Esophagus muscularis mucosa (tissue), 4 donors: ENCODE results near the gene ANTKMT. TPM values are rescaled to one million over a fixed set of nuclear protein-coding genes. Genes with fewer than 3 reads are reported as not detected.

Source experiments
- DNase-seq: peaks from one replicate; pipeline ENCODE4 v3.0.0-alpha.2; 2017; ENCODE audit errors: extremely low spot score
- H3K27ac ChIP-seq, 4 donors: fragments of 200-600 bp; sonication (generic); replicated peaks in 1 of 4; 1 replicate in 3 of 4; 2 replicates in 1 of 4; pipeline ENCODE4 v1.5.1; 2016 to 2019; ENCODE audit warnings: mild to moderate bottlenecking in 1 of 4
- H3K27me3 ChIP-seq, 4 donors: fragments of 200-600 bp; sonication (generic); one replicate each; pipeline versions ENCODE4 v1.5.1 to v1.6.0; 2016 to 2019
- H3K36me3 ChIP-seq, 4 donors: fragments of 200-600 bp; sonication (generic); one replicate each; pipeline ENCODE4 v1.5.1; 2016 to 2019
- H3K4me1 ChIP-seq, 4 donors: fragments of 200-600 bp; sonication (generic); one replicate each; pipeline ENCODE4 v1.5.1; 2016 to 2019
- H3K4me3 ChIP-seq, 4 donors: fragments of 200-600 bp; sonication (generic); 1 replicate in 2 of 4; 2 replicates in 2 of 4; pipeline ENCODE4 v1.5.1; 2016 to 2019; ENCODE audit warnings: mild to moderate bottlenecking in 4 of 4, moderate library complexity in 1 of 4
- H3K9me3 ChIP-seq, 4 donors: fragments of 200-600 bp; sonication (generic); 1 replicate in 3 of 4; 2 replicates in 1 of 4; pipeline ENCODE4 v1.5.1; 2016 to 2019
- EP300 ChIP-seq: sonication (generic); formaldehyde crosslinking; IDR thresholded peaks from one replicate; pipeline ENCODE4 v1.6.1; 2017; ENCODE audit warnings: antibody characterized with exemption
- POLR2A ChIP-seq: fragments of 450-650 bp; IDR thresholded peaks from one replicate; pipeline ENCODE4 v1.6.1; 2017; ENCODE audit warnings: antibody characterized with exemption, moderate library complexity, mild to moderate bottlenecking, low read depth
- POLR2AphosphoS5 ChIP-seq, 2 donors: sonication (generic); formaldehyde crosslinking; IDR thresholded peaks; one replicate each; pipeline ENCODE4 v1.6.1; 2017; ENCODE audit warnings: antibody characterized with exemption in 2 of 2
- whole genome bisulfite sequencing: methylation state at CpG from one replicate; pipeline ENCODE4 v1.1.5; 2018; 5-methylcytosine and 5-hydroxymethylcytosine counted together
- intact Hi-C: fragments of 100-400 bp; cut with DNase I; formaldehyde crosslinking; loops from one replicate; pipeline ENCODE4 v1.15.1; 2023
- total RNA-seq, 4 donors: library from RNA; depleted of rRNA; stranded (reverse); fragments of >200 nt; gene quantifications; one replicate each; pipeline versions ENCODE4 v1.1.0 to v1.2.1, GENCODE V29; 2016
- TF ChIP-seq, protein P1 (sequence below), 3 experiments: fragments of 200-600 bp in 2 of 3; fragments of 450-650 bp in 1 of 3; sonication (generic) in 2 of 3; IDR thresholded peaks; one replicate each; pipeline ENCODE4 v1.5.1; 2017 to 2019; ENCODE audit warnings: antibody characterized with exemption in 3 of 3, mild to moderate bottlenecking in 2 of 3, moderate library complexity in 1 of 3

ANTKMT gene
- total RNA-seq, 4 donors from 2014 or later, result 26.5 to 48.6 (median 40.3) TPM

DNA sequence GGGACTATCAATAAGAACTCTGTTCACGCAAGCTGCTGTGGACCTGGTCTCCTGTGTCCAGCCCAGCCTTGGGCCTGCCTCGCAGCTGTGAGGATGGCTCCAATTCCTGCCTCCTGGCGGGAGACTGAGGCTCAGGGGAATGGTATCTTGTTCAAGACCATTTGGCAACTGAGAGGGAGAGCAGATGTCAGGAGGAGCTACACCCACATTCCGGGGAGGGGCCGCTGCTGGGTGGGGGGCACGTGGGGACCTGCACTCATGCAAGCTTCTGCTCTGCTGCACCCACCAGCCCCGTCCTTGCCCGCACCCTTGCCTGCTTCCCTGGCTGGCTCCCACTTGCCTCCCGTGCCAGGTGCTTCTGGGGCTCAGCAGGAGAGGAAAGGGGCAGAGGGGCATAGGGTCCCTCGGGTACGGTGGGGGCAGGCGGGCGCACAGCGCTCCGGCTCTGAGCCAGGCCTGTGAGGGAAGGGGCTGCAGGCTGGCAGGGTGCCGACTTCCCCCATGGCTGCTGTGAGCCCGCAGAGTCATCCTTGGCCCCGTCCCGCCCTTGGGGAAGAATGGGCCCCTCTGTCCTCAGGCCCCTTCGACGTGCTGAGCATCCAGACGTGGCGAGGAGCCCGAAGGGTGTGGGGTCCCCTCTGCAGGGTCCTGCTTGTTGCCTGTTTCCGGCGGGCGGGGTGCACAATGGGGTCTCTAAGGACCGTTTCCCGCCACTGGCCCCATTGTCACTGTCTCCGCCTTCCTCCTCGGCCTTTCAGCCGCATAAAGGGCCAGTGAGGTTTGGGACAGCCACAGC lies 3.3 kb upstream of the ANTKMT start:
- Histone ChIP-seq H3K9me3 (no peaks in the 10 kb centered on the region), H3K4me3 (no peak overlapping the region), H3K27ac (no peak overlapping the region), H3K4me1 (peaks cover 43 to 79% (median 67%) of the 10 kb centered on the region in 4 donors), H3K36me3 (peaks cover 0 to 10% (median 5%) of the 10 kb centered on the region in 4 donors), H3K27me3 (peaks cover 0 to 7% (median 0%) of the 10 kb centered on the region in 4 donors)
- TF ChIP-seq POLR2A (no peak), EP300 (no peak), POLR2AphosphoS5 (IDR thresholded peaks at IDR 0.05) (no peak)
- TF ChIP-seq, protein P1, sequence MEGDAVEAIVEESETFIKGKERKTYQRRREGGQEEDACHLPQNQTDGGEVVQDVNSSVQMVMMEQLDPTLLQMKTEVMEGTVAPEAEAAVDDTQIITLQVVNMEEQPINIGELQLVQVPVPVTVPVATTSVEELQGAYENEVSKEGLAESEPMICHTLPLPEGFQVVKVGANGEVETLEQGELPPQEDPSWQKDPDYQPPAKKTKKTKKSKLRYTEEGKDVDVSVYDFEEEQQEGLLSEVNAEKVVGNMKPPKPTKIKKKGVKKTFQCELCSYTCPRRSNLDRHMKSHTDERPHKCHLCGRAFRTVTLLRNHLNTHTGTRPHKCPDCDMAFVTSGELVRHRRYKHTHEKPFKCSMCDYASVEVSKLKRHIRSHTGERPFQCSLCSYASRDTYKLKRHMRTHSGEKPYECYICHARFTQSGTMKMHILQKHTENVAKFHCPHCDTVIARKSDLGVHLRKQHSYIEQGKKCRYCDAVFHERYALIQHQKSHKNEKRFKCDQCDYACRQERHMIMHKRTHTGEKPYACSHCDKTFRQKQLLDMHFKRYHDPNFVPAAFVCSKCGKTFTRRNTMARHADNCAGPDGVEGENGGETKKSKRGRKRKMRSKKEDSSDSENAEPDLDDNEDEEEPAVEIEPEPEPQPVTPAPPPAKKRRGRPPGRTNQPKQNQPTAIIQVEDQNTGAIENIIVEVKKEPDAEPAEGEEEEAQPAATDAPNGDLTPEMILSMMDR (IDR thresholded peaks at IDR 0.05), result no peak
- DNase-seq, result no peak
- WGBS, result 85% methylated on average over 9 of the region's 32 CpGs
- intact Hi-C loops, result no loop called here

- H3K9me3 ChIP-seq, result no peaks in the 10 kb centered on the region
- intact Hi-C loops, result no loop called here
- H3K4me3 ChIP-seq, result no peak overlapping the region
- H3K27me3 ChIP-seq, result peaks cover 0 to 7% (median 0%) of the 10 kb centered on the region in 4 donors
- peaks cover 0 to 10% (median 8%) of the 10 kb centered on the region in 4 donors for H3K36me3 ChIP-seq
- 88% methylated on average over 8 of the region's 9 CpGs for WGBS
- DNase-seq, result no peak
- H3K27ac ChIP-seq, result no peak overlapping the region
- peaks cover 43 to 78% (median 66%) of the 10 kb centered on the region in 4 donors for H3K4me1 ChIP-seq
- no peak for TF ChIP-seq EP300
- TF ChIP-seq, protein P1 (IDR thresholded peaks at IDR 0.05), result no peak
- TF ChIP-seq POLR2AphosphoS5 (IDR thresholded peaks at IDR 0.05), result no peak
- TF ChIP-seq POLR2A, result no peak
Observed at GRCh38 chr16:718389-718788, 2.6 kb upstream of the ANTKMT start.

DNA sequence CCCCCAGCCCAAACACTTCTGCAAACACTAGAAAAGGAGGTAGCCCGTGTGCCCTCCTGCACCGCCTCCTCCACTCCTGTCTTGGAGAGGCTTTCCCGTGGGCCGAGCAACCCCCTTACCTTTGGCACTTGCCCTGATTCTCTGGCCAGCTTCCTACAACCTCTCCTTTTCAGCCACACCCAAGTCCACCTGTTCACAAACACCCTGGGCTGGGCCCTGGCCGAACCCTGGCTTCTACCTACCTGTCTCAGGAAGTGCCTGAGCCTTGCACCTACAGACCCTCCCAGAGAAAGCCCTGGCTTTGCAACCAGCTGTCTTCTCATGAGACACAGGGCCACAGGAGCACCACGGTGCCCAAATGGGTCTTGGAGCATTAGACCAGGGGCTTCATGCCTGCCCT lies 2.0 kb upstream of the ANTKMT start:
- no peak overlapping the region for H3K27ac ChIP-seq
- peaks cover 0 to 4% (median 0%) of the 10 kb centered on the region in 4 donors for H3K27me3 ChIP-seq
- DNase-seq, result no peak
- intact Hi-C loops, result no loop called here
- H3K9me3 ChIP-seq, result no peaks in the 10 kb centered on the region
- TF ChIP-seq, protein P1 (IDR thresholded peaks at IDR 0.05), result no peak
- TF ChIP-seq EP300 (no peak), POLR2A (no peak), POLR2AphosphoS5 (IDR thresholded peaks at IDR 0.05) (no peak)
- peaks cover 43 to 77% (median 65%) of the 10 kb centered on the region in 4 donors for H3K4me1 ChIP-seq
- H3K4me3 ChIP-seq, result no peak overlapping the region
- 87% methylated on average over 5 of the region's 6 CpGs for WGBS
- H3K36me3 ChIP-seq, result peaks cover 0 to 10% (median 8%) of the 10 kb centered on the region in 4 donors

- H3K27ac ChIP-seq, result peak overlapping the region; percentile 81 to 94 (median 91)
- no peak for DNase-seq
Observed at GRCh38 chr16:719815-720446, 1.0 kb upstream of the ANTKMT start.

More at GRCh38 chr16:719815-720446, 1.0 kb upstream of the ANTKMT start:
- peak overlapping the region; percentile 67 to 98 (median 75) for H3K4me3 ChIP-seq
- intact Hi-C loops, result no loop called here
- TF ChIP-seq, protein P1 (IDR thresholded peaks at IDR 0.05), result no peak
- no peak for TF ChIP-seq EP300
- TF ChIP-seq POLR2AphosphoS5 (IDR thresholded peaks at IDR 0.05), result no peak
- no peak for TF ChIP-seq POLR2A
- no peaks in the 10 kb centered on the region for H3K9me3 ChIP-seq
- peaks cover 0 to 10% (median 8%) of the 10 kb centered on the region in 4 donors for H3K36me3 ChIP-seq
- H3K27me3 ChIP-seq, result peaks cover 0 to 9% (median 0%) of the 10 kb centered on the region in 4 donors
- 10% methylated on average over 13 of the region's 16 CpGs for WGBS
- H3K4me1 ChIP-seq, result peaks cover 37 to 68% (median 56%) of the 10 kb centered on the region in 4 donors
